HCT116 (cell line): ENCODE results near the gene AOC3. TPM values are rescaled to one million over a fixed set of nuclear protein-coding genes. Genes with fewer than 3 reads are reported as not detected.

Experiments used
- ATAC-seq: fragments of 200-7000 bp; cut with Tn5 transposase; 2 replicates; pipeline ENCODE4 v1.9.1; 2020; ENCODE audit warnings: mild to moderate bottlenecking, moderate library complexity
- BruUV-seq: library from RNA; stranded (reverse); fragments of 400-500 nt; replicated peaks from 2 replicates; lab custom pipeline; 2021; lab: Mats Ljungman, UMichigan
- CTCF ChIA-PET: fragments of 300-600 bp; sonication (Branson Sonifier 250); formaldehyde crosslinking; loops from one replicate; lab custom pipeline; 2021; ENCODE audit warnings: antibody characterized with exemption; lab: Charles Lee
- POLR2A ChIA-PET: fragments of 300-600, 350-600 bp; sonication (Branson Sonifier 250); formaldehyde crosslinking; loops from one replicate; lab custom pipeline; 2021; ENCODE audit warnings: antibody characterized with exemption; lab: Charles Lee
- RAD21 ChIA-PET, 2 experiments: fragments of 300-600 bp; sonication (Branson Sonifier 250); formaldehyde crosslinking; loops; one replicate each; lab custom pipeline; 2023; ENCODE audit warnings: low total read pairs in 2 of 2; ENCODE audit not compliant: uncharacterized antibody in 2 of 2, unreplicated experiment in 2 of 2, low non-redundant PET in 1 of 2; lab: Charles Lee
- DNase-seq: peaks from one replicate; pipeline ENCODE4 v3.0.0-alpha.2; 2010; ENCODE audit warnings: low read depth, low spot score
- H2AFZ ChIP-seq: fragments of 200-600 bp; shearing (Covaris generic), sonication (generic); 2 replicates; pipeline ENCODE4 v1.6.1; 2017; ENCODE audit warnings: low read depth, mixed run types, mixed read lengths, antibody characterized with exemption, low read length; ENCODE audit not compliant: poor library complexity, severe bottlenecking
- H3K27ac ChIP-seq: 2 replicates; pipeline ENCODE4 v1.5.1; 2012; ENCODE audit warnings: low read depth, low read length
- H3K27me3 ChIP-seq: fragments of 200-600 bp; sonication (generic); 2 replicates; pipeline ENCODE4 v1.6.1; 2016; ENCODE audit warnings: mixed run types, low read length, mixed read lengths; ENCODE audit not compliant: insufficient read depth
- H3K36me3 ChIP-seq, 2 experiments: fragments of 200-500 bp in 1 of 2; fragments of 200-600 bp in 1 of 2; sonication (Bioruptor generic) in 1 of 2; sonication (generic) in 1 of 2; 2 replicates each; pipeline versions ENCODE4 v1.5.1 to v1.6.1; 2014 to 2016; ENCODE audit warnings: low read length in 2 of 2, inconsistent platforms in 1 of 2, mixed read lengths in 1 of 2, mixed run types in 1 of 2; ENCODE audit not compliant: insufficient read depth in 2 of 2, control insufficient read depth in 1 of 2
- H3K4me1 ChIP-seq, 2 experiments: fragments of 200-600 bp in 1 of 2; sonication (generic) in 1 of 2; 2 replicates each; pipeline versions ENCODE4 v1.5.1 to v1.6.1; 2012 to 2017; ENCODE audit warnings: low read length in 2 of 2, inconsistent platforms in 1 of 2, mild to moderate bottlenecking in 1 of 2, mixed read lengths in 1 of 2, mixed run types in 1 of 2, moderate library complexity in 1 of 2; ENCODE audit not compliant: insufficient read depth in 2 of 2, control insufficient read depth in 1 of 2
- H3K4me2 ChIP-seq: fragments of 200-600 bp; sonication (generic); 2 replicates; pipeline ENCODE4 v1.6.1; 2017; ENCODE audit warnings: mixed run types, low read length, mixed read lengths
- H3K4me3 ChIP-seq, 2 experiments: fragments of 200-600 bp in 1 of 2; sonication (generic) in 1 of 2; replicated peaks in 1 of 2; 2 replicates each; pipeline ENCODE4 v1.5.1; 2011 to 2016; ENCODE audit warnings: low read length in 2 of 2, control low read depth in 1 of 2, low read depth in 1 of 2, mild to moderate bottlenecking in 1 of 2, mixed read lengths in 1 of 2, mixed run types in 1 of 2
- H3K79me2 ChIP-seq: fragments of 200-600 bp; sonication (generic); 2 replicates; pipeline ENCODE4 v1.6.1; 2017; ENCODE audit warnings: mild to moderate bottlenecking, mixed run types, low read length, moderate library complexity, mixed read lengths; ENCODE audit not compliant: insufficient read depth
- H3K9ac ChIP-seq: fragments of 200-600 bp; sonication (generic); 2 replicates; pipeline ENCODE4 v1.6.1; 2016; ENCODE audit warnings: low read length, mixed read lengths
- H3K9me2 ChIP-seq: fragments of 200-600 bp; sonication (generic), shearing (Covaris generic); 2 replicates; pipeline ENCODE4 v1.6.1; 2017; ENCODE audit warnings: mixed run types, mild to moderate bottlenecking, moderate library complexity; ENCODE audit not compliant: insufficient read depth
- H3K9me3 ChIP-seq, 2 experiments: fragments of 200-500 bp in 1 of 2; fragments of 200-600 bp in 1 of 2; sonication (Bioruptor generic) in 1 of 2; sonication (generic) in 1 of 2; 2 replicates each; pipeline ENCODE4 v1.6.1; 2014 to 2017; ENCODE audit warnings: low read length in 2 of 2, mixed read lengths in 2 of 2, inconsistent platforms in 1 of 2, low read depth in 1 of 2, mild to moderate bottlenecking in 1 of 2, mixed run types in 1 of 2, moderate library complexity in 1 of 2; ENCODE audit not compliant: control insufficient read depth in 1 of 2, insufficient read depth in 1 of 2
- H4K20me1 ChIP-seq: fragments of 200-600 bp; sonication (generic), shearing (Covaris generic); 2 replicates; pipeline ENCODE4 v1.6.1; 2017; ENCODE audit warnings: mixed run types, mild to moderate bottlenecking, moderate library complexity; ENCODE audit not compliant: insufficient read depth
- CBX3 ChIP-seq: IDR thresholded peaks from 2 replicates; pipeline ENCODE4 v1.6.1; 2012; ENCODE audit warnings: low read depth
- CEBPB ChIP-seq: IDR thresholded peaks from 2 replicates; pipeline ENCODE4 v1.6.1; 2012; ENCODE audit warnings: low read depth
- POLR2A ChIP-seq: IDR thresholded peaks from 2 replicates; pipeline ENCODE4 v1.7.0; 2011; ENCODE audit warnings: borderline replicate concordance; ENCODE audit not compliant: insufficient read depth, insufficient read length; ENCODE audit errors: extremely low read depth
- SIN3A ChIP-seq: IDR thresholded peaks from 2 replicates; pipeline ENCODE4 v1.6.1; 2012; ENCODE audit warnings: low read depth
- TCF7L2 ChIP-seq: IDR thresholded peaks from 2 replicates; pipeline ENCODE4 v1.7.0; 2011; ENCODE audit warnings: borderline replicate concordance, inconsistent platforms; ENCODE audit not compliant: insufficient read depth, insufficient read length; ENCODE audit errors: extremely low read depth
- ZFX ChIP-seq: fragments of 450-650 bp; IDR thresholded peaks from 2 replicates; pipeline ENCODE4 v1.6.1; 2017
- intact Hi-C: fragments of 100-400 bp; cut with micrococcal nuclease; formaldehyde crosslinking; loops from 2 replicates; pipeline ENCODE4 v1.10.0; 2022
- total RNA-seq: library from RNA; stranded (reverse); gene quantifications from one replicate; pipeline ENCODE4 v1.2.1, GENCODE V29; 2021; ENCODE audit not compliant: unreplicated experiment
- TF ChIP-seq, protein P1 (sequence below): IDR thresholded peaks from 2 replicates; pipeline ENCODE4 v1.6.1; 2012
- TF ChIP-seq, protein P2 (sequence below): IDR thresholded peaks from 2 replicates; pipeline ENCODE4 v1.6.1; 2011; ENCODE audit warnings: mild to moderate bottlenecking, low read length, moderate library complexity; ENCODE audit not compliant: insufficient replicate concordance; ENCODE audit errors: extremely low read depth
- TF ChIP-seq, protein P3 (sequence below), 3 experiments: fragments of 200-600 bp in 1 of 3; sonication (generic) in 1 of 3; IDR thresholded peaks in 2 of 3; conservative IDR thresholded peaks in 1 of 3; 2 replicates each; pipeline ENCODE4 v1.5.1; 2012 to 2017; ENCODE audit warnings: low read depth in 2 of 3, low read length in 2 of 3, antibody characterized with exemption in 1 of 3, borderline replicate concordance in 1 of 3, control low read depth in 1 of 3, mild to moderate bottlenecking in 1 of 3, mixed read lengths in 1 of 3, mixed run types in 1 of 3, moderate library complexity in 1 of 3; ENCODE audit not compliant: insufficient read depth in 1 of 3

The AOC3 gene
- total RNA-seq, 1 experiment from 2014 or later: 5.9 TPM

GRCh38 chr17:42893359-42893758 is 42.4 kb downstream of the AOC3 start:
- H3K4me1 ChIP-seq: peaks cover 0 to 11% of the 10 kb centered on the region in 2 experiments; a peak in 2 of 4 replicates
- intact Hi-C loops: no loop called here
- no peak for TF ChIP-seq CEBPB
- H3K9me2 ChIP-seq: no peaks in the 10 kb centered on the region
- no peak for DNase-seq
- RAD21 ChIA-PET: no interaction called here
- H3K27ac ChIP-seq: no peak overlapping the region
- H3K9me3 ChIP-seq: no peaks in the 10 kb centered on the region
- no peak overlapping the region for H3K9ac ChIP-seq
- H3K4me2 ChIP-seq: no peak overlapping the region
- H3K36me3 ChIP-seq: no peaks in the 10 kb centered on the region
- H3K27me3 ChIP-seq: no peaks in the 10 kb centered on the region
- H2AFZ ChIP-seq: no peak overlapping the region
- H3K79me2 ChIP-seq: no peaks in the 10 kb centered on the region
- no peaks in the 10 kb centered on the region for H4K20me1 ChIP-seq
- H3K4me3 ChIP-seq: no peak overlapping the region
- no peak for ATAC-seq
- POLR2A ChIA-PET: no interaction called here
- CTCF ChIA-PET: no interaction called here
- no TSS peak for BruUV-seq

DNA sequence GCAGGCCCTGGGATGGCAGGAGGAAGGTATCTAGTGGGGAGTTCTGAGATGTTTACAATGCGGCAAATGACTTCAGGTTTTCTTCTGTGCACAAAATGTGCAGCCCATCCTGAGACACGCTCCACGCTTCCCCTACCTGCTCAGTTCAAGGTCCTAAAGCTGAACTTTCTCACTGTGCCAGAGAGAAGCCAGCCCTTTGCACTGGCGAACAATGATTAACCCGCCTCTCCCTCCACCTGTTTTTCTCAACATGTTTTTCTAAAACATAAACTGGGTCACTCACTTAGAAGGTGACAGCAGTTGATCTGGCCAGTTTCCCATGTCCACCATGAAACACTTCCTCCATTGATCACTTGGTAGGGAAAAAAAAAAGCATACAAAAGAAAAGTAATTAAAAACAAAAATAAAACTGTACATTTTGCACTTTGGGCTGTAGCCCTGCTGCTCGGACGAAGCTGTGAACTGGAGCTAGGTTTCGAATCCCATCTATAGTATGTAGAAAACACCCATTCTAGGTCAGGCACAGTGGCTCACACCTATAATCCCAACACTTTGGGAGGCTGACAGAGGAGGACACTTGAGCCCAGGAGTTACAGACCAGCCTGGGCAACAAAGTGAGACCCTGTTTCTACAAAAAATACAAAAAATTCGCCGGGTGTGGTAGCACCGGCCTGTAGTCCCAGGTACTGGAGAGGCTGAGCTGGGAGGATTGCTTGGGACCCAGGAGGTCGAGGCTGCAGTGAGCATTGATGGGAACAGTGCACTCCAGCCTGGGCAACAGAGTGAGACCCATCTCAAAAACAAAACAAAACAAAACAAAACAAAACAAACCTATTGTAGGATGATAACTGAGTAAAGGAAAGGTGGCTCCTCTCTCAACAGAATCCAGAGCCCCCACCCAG is 43.5 kb downstream of the AOC3 start:
- ATAC-seq (no peak; the same call in 1 of the 2 replicates), DNase-seq (no peak)
- no peaks in the 10 kb centered on the region for H3K9me3 ChIP-seq
- POLR2A ChIA-PET: no interaction called here
- H3K4me1 ChIP-seq: peaks cover 0 to 11% of the 10 kb centered on the region in 2 experiments; a peak in 2 of 4 replicates
- TF ChIP-seq TCF7L2 (no peak), POLR2A (no peak), ZFX (no peak), SIN3A (no peak), CBX3 (no peak)
- TF ChIP-seq, protein P1, sequence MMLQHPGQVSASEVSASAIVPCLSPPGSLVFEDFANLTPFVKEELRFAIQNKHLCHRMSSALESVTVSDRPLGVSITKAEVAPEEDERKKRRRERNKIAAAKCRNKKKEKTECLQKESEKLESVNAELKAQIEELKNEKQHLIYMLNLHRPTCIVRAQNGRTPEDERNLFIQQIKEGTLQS: no peak
- TF ChIP-seq, protein P2, sequence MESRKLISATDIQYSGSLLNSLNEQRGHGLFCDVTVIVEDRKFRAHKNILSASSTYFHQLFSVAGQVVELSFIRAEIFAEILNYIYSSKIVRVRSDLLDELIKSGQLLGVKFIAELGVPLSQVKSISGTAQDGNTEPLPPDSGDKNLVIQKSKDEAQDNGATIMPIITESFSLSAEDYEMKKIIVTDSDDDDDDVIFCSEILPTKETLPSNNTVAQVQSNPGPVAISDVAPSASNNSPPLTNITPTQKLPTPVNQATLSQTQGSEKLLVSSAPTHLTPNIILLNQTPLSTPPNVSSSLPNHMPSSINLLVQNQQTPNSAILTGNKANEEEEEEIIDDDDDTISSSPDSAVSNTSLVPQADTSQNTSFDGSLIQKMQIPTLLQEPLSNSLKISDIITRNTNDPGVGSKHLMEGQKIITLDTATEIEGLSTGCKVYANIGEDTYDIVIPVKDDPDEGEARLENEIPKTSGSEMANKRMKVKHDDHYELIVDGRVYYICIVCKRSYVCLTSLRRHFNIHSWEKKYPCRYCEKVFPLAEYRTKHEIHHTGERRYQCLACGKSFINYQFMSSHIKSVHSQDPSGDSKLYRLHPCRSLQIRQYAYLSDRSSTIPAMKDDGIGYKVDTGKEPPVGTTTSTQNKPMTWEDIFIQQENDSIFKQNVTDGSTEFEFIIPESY: no peak
- TF ChIP-seq, protein P3, sequence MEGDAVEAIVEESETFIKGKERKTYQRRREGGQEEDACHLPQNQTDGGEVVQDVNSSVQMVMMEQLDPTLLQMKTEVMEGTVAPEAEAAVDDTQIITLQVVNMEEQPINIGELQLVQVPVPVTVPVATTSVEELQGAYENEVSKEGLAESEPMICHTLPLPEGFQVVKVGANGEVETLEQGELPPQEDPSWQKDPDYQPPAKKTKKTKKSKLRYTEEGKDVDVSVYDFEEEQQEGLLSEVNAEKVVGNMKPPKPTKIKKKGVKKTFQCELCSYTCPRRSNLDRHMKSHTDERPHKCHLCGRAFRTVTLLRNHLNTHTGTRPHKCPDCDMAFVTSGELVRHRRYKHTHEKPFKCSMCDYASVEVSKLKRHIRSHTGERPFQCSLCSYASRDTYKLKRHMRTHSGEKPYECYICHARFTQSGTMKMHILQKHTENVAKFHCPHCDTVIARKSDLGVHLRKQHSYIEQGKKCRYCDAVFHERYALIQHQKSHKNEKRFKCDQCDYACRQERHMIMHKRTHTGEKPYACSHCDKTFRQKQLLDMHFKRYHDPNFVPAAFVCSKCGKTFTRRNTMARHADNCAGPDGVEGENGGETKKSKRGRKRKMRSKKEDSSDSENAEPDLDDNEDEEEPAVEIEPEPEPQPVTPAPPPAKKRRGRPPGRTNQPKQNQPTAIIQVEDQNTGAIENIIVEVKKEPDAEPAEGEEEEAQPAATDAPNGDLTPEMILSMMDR (IDR thresholded peaks at IDR 0.05 in 2 of 3, conservative IDR thresholded peaks at IDR 0.05 in 1 of 3; ENCODE audit: borderline replicate concordance in 1 of 3, insufficient read depth in 1 of 3, low read depth in 2 of 3, low read length in 2 of 3): no peak
- BruUV-seq: no TSS peak
- CTCF ChIA-PET: no interaction called here
- no peaks in the 10 kb centered on the region for H3K36me3 ChIP-seq
- RAD21 ChIA-PET: no interaction called here
- peak overlapping the region; percentile 33 for H3K4me2 ChIP-seq
- H3K27me3 ChIP-seq: peaks cover 4% of the 10 kb centered on the region; the same call in 1 of the 2 replicates
- no peaks in the 10 kb centered on the region for H4K20me1 ChIP-seq
- intact Hi-C loops: no loop called here
- no peak overlapping the region for H3K4me3 ChIP-seq
- H3K79me2 ChIP-seq: no peaks in the 10 kb centered on the region
- H3K9me2 ChIP-seq: no peaks in the 10 kb centered on the region
- no peak overlapping the region for H3K9ac ChIP-seq
- H3K27ac ChIP-seq: no peak overlapping the region
- H2AFZ ChIP-seq: peak overlapping the region; percentile 24
